Effector memory CD8-positive, alpha-beta T cell (primary cell): ENCODE results near the gene GARIN1A.

Source experiments
- ATAC-seq: fragments of 150-1000 bp; cut with Tn5 transposase; replicated peaks from 2 replicates; pipeline ENCODE4 v1.10.0; 2021; ENCODE audit warnings: mild to moderate bottlenecking, moderate library complexity
- DNase-seq, 3 experiments: peaks; one replicate each; pipeline ENCODE4 v3.0.0; 2021
- H3K27ac Mint-ChIP-seq, 2 donors: one replicate each; pipeline ENCODE4 v1.8.0; 2022; ENCODE audit warnings: mild to moderate bottlenecking in 2 of 2, mixed read lengths in 2 of 2, moderate library complexity in 2 of 2
- H3K27me3 Mint-ChIP-seq, 2 donors: one replicate each; pipeline ENCODE4 v1.8.0; 2022; ENCODE audit warnings: mixed read lengths in 2 of 2
- H3K36me3 Mint-ChIP-seq: one replicate; pipeline ENCODE4 v1.8.0; 2022; ENCODE audit warnings: mild to moderate bottlenecking, moderate library complexity, mixed read lengths; ENCODE audit not compliant: insufficient read depth
- H3K4me1 Mint-ChIP-seq, 2 donors: one replicate each; pipeline ENCODE4 v1.8.0; 2022; ENCODE audit warnings: low read depth in 2 of 2, mixed read lengths in 2 of 2
- H3K4me3 Mint-ChIP-seq, 2 donors: one replicate each; pipeline ENCODE4 v1.8.0; 2022; ENCODE audit warnings: mild to moderate bottlenecking in 2 of 2, mixed read lengths in 2 of 2, moderate library complexity in 2 of 2
- H3K9me3 Mint-ChIP-seq, 2 donors: one replicate each; pipeline ENCODE4 v1.8.0; 2022; ENCODE audit warnings: mixed read lengths in 2 of 2

GARIN1A gene

GRCh38 chr7:128708235-128708634, 36.1 kb downstream of the GARIN1A start:
- ATAC-seq (no peak), DNase-seq (no peak)
- Mint-ChIP-seq H3K9me3 (no peaks in the 10 kb centered on the region), H3K4me3 (no peak overlapping the region), H3K4me1 (no peaks in the 10 kb centered on the region), H3K27me3 (peaks cover 13 to 21% of the 10 kb centered on the region in 2 donors), H3K27ac (no peak overlapping the region), H3K36me3 (no peaks in the 10 kb centered on the region)

DNA sequence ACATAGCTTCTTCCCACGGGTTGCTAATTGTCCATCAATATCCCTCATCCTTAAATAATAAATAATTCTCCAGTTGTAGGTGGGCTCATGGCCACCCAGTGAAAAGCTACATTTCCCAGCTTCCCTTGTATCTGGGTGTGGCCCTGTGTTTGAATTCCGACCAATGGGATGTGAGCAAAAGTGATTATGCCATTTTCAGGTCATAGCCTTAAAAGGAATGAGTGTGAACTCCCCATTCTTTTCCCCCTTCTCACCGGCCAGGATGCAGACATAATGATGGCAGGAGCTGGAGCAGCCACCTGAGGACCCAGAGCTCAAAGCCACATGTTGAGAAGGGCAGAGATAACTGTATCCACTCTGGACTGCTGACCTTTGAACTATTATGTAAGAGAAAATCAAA, 36.7 kb downstream of the GARIN1A start:
- Mint-ChIP-seq H3K4me1 (no peaks in the 10 kb centered on the region), H3K27ac (no peak overlapping the region), H3K36me3 (no peaks in the 10 kb centered on the region), H3K27me3 (peaks cover 13 to 21% of the 10 kb centered on the region in 2 donors), H3K9me3 (no peaks in the 10 kb centered on the region), H3K4me3 (no peak overlapping the region)
- DNase-seq: no peak
- ATAC-seq: no peak

DNA sequence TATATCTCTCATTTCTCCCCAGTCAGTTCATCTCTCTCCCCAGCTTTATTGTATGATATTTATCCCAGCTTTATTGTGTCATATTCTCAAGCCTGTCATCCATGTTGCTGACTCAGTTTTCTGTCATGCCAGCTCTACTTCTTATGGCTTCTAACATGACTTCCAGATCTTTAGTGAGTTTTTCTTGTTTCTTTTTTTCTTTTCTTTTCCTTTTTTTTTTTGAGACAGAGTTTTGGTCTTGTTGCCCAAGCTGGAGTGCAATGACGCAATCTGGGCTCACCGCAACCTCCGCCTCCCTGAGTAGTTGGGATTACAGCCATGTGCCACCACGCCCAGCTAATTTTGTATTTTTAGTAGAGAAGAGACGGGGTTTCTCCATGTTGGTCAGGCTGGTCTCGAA, 38.4 kb downstream of the GARIN1A start:
- no peak for ATAC-seq
- H3K4me3 Mint-ChIP-seq: no peak overlapping the region
- no peaks in the 10 kb centered on the region for H3K36me3 Mint-ChIP-seq
- no peaks in the 10 kb centered on the region for H3K4me1 Mint-ChIP-seq
- peaks cover 13 to 35% of the 10 kb centered on the region in 2 donors for H3K27me3 Mint-ChIP-seq
- H3K27ac Mint-ChIP-seq: no peak overlapping the region
- H3K9me3 Mint-ChIP-seq: no peaks in the 10 kb centered on the region
- DNase-seq: no peak

DNA sequence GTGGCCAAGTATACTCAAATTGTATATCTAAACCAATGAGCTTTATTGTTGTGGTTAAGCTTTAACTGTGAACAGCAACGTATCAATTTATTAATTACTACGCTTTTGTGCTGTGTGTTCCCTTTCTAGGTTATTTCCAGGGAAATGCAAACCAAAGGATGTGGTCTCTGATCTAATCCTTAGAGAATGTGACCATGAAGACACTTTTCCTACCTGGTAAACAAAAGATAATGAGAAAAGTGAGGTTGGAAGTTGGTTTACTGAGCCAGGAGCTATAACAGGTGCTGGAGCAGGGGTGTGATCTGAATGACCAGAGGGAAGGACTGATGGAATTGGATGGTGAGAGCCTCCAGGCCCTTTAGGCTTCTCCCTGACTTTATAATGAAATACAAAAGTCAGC, 41.7 kb downstream of the GARIN1A start:
- Mint-ChIP-seq H3K27me3 (peaks cover 29 to 45% of the 10 kb centered on the region in 2 donors), H3K4me1 (no peaks in the 10 kb centered on the region)

DNA sequence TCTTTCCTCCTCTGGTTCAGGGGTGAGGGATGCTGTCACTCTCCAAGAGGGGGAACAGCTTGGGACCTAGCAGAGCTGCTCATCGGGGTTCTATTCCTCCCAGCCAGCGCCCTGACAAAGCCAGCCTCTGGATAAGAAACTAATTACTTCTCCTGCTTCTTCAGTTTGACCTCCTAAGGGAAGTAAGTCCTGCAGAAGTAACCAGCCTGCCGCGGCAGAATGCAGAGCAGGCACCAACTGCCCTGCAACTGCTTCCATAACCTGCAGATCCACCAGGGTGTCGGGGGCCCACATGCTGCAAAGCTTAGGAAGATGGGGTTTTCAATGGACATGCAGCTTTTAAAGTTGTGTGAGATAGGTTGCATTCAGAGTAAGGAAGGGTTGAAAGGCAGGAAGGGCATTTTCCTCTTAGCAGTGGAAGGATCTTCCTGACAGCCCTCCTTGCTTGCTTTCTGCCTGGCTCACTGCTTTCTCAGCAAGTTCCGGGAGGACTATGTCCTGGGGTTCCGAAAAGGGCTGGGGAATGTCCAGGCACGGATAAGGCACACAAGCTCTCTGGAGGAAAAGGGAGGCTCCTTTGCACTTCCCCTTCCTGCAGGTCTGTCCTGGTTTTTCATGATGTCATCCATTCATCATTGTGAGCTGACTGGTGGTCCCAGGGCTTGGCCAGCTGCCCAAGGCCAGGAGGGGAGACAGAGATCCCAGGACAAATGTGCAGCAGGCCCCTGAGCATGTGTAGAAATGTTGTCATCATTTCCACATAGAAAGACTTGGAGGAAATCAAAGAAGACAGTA, 42.8 kb downstream of the GARIN1A start:
- DNase-seq: no peak
- peaks cover 29 to 44% of the 10 kb centered on the region in 2 donors for H3K27me3 Mint-ChIP-seq
- ATAC-seq: no peak
- no peaks in the 10 kb centered on the region for H3K9me3 Mint-ChIP-seq
- no peaks in the 10 kb centered on the region for H3K36me3 Mint-ChIP-seq
- no peaks in the 10 kb centered on the region for H3K4me1 Mint-ChIP-seq
- no peak overlapping the region for H3K27ac Mint-ChIP-seq
- no peak overlapping the region for H3K4me3 Mint-ChIP-seq

More for the DNA sequence above, 41.7 kb downstream of the GARIN1A start:
- Mint-ChIP-seq H3K9me3 (no peaks in the 10 kb centered on the region), H3K27ac (no peak overlapping the region), H3K4me3 (no peak overlapping the region), H3K36me3 (no peaks in the 10 kb centered on the region)
- no peak for DNase-seq
- no peak for ATAC-seq

- peaks cover 21 to 39% of the 10 kb centered on the region in 2 donors for H3K27me3 Mint-ChIP-seq
- H3K4me1 Mint-ChIP-seq: no peaks in the 10 kb centered on the region
- ATAC-seq (no peak), DNase-seq (no peak)
- no peaks in the 10 kb centered on the region for H3K9me3 Mint-ChIP-seq
- no peaks in the 10 kb centered on the region for H3K36me3 Mint-ChIP-seq
- H3K27ac Mint-ChIP-seq: no peak overlapping the region
- H3K4me3 Mint-ChIP-seq: no peak overlapping the region
Measured at GRCh38 chr7:128718967-128719642, 47.0 kb downstream of the GARIN1A start.

DNA sequence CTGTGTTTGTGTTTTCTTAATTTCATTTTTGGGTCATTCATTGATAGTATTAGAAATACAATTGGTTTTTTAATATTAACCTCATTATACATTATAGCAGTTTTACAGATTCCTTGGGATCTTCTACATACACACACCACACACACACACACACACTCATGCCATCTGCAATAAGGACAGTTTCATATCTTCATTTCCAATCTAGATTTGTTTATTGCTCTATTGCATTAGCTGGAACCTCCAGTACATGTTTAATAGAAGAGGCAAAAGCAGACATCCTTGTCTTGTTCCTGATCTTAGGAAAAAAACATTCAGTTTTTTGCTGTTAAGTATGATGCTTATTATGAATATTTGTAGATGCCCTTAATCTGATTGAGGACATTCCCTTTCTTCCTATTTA, 49.3 kb downstream of the GARIN1A start:
- H3K36me3 Mint-ChIP-seq: no peaks in the 10 kb centered on the region
- peaks cover 21 to 32% of the 10 kb centered on the region in 2 donors for H3K27me3 Mint-ChIP-seq
- no peak overlapping the region for H3K4me3 Mint-ChIP-seq
- ATAC-seq (no peak), DNase-seq (no peak)
- no peaks in the 10 kb centered on the region for H3K4me1 Mint-ChIP-seq
- no peaks in the 10 kb centered on the region for H3K9me3 Mint-ChIP-seq
- no peak overlapping the region for H3K27ac Mint-ChIP-seq
